Right lobe of liver (tissue), 6 donors: ENCODE measurements around the gene ARPC1B. TPM values are rescaled to one million over a fixed set of nuclear protein-coding genes. Genes with fewer than 3 reads are reported as not detected.
"Not testable (repeated sequence)": the region's sequence is repeated elsewhere in the genome, so short reads cannot be mapped to it uniquely, and the experiment has no call there.

Experiments used
- ATAC-seq, 4 donors: fragments of 200-7000 bp; cut with Tn5 transposase; one replicate each; pipeline ENCODE4 v1.9.1; 2020; ENCODE audit warnings: mild to moderate bottlenecking in 4 of 4, moderate library complexity in 4 of 4
- DNase-seq, 3 donors: peaks; one replicate each; pipeline ENCODE4 v3.0.0-alpha.2; 2020
- H3K27ac ChIP-seq, 3 donors: fragments of 200-600 bp; one replicate each; pipeline ENCODE4 v1.8.0; 2022
- H3K27me3 ChIP-seq, 2 donors: fragments of 200-600 bp; one replicate each; pipeline ENCODE4 v1.8.0; 2022
- H3K36me3 ChIP-seq, 4 donors: fragments of 200-600 bp; sonication (generic) in 1 of 4; one replicate each; pipeline versions ENCODE4 v1.5.1 to v1.8.0; 2017 to 2022; ENCODE audit warnings: control low read depth in 1 of 4
- H3K4me1 ChIP-seq, 4 donors: fragments of 200-600 bp; sonication (generic) in 1 of 4; one replicate each; pipeline versions ENCODE4 v1.5.1 to v1.8.0; 2017 to 2022; ENCODE audit warnings: control low read depth in 1 of 4
- H3K4me3 ChIP-seq, 3 donors: fragments of 200-600 bp; one replicate each; pipeline ENCODE4 v1.8.0; 2022
- H3K9me3 ChIP-seq, 4 donors: fragments of 200-600 bp; sonication (generic) in 1 of 4; one replicate each; pipeline versions ENCODE4 v1.5.1 to v1.8.0; 2017 to 2022; ENCODE audit warnings: control low read depth in 1 of 4
- POLR2A ChIP-seq: fragments of 450-650 bp; IDR thresholded peaks from one replicate; pipeline ENCODE4 v1.6.1; 2017; ENCODE audit warnings: antibody characterized with exemption, mild to moderate bottlenecking
- WGBS: methylation state at CpG from one replicate; pipeline ENCODE4 v1.1.6; 2018; ENCODE audit warnings: low coverage, low lambda C conversion rate; ENCODE audit not compliant: insufficient coverage; ENCODE audit errors: missing lambda C conversion rate; 5-methylcytosine and 5-hydroxymethylcytosine counted together
- intact Hi-C, 2 donors: fragments of 100-400 bp; cut with DNase I; formaldehyde crosslinking; loops; one replicate each; pipeline versions ENCODE4 v1.11.2 to v1.14.1; 2022
- total RNA-seq, 6 experiments: library from RNA; depleted of rRNA in 2 of 6; stranded (reverse); fragments of >200 nt in 2 of 6; fragmentation: NEBNext Ultra II Directional in 3 of 6; extraction: Animal tissue kit (Norgen Biotek cat#: 25700) in 3 of 6; gene quantifications; one replicate each; pipeline versions ENCODE4 v1.1.0 to v1.2.4, GENCODE V29; 2016 to 2023
- TF ChIP-seq, protein P1 (sequence below), 4 donors: fragments of 200-600 bp in 3 of 4; fragments of 450-650 bp in 1 of 4; IDR thresholded peaks; one replicate each; pipeline versions ENCODE4 v1.5.1 to v1.8.0; 2016 to 2022; ENCODE audit warnings: antibody characterized with exemption in 4 of 4, mild to moderate bottlenecking in 2 of 4
- donor health status: DM: no; HTN: yes; CAD: no.
- donor health status: DM: no; HTN: no; CAD: no.
- donor health status: DM: no; HTN: no; CAD: no.
- donor health status: DM: no; HTN: yes; CAD: no.
- donor health status: DM: no; HTN: yes; CAD: no.

The ARPC1B gene
- total RNA-seq, 6 experiments from 2014 or later, result 24.4 to 197 (median 52.7) TPM

- TF ChIP-seq POLR2A, result no peak
- TF ChIP-seq, protein P1, sequence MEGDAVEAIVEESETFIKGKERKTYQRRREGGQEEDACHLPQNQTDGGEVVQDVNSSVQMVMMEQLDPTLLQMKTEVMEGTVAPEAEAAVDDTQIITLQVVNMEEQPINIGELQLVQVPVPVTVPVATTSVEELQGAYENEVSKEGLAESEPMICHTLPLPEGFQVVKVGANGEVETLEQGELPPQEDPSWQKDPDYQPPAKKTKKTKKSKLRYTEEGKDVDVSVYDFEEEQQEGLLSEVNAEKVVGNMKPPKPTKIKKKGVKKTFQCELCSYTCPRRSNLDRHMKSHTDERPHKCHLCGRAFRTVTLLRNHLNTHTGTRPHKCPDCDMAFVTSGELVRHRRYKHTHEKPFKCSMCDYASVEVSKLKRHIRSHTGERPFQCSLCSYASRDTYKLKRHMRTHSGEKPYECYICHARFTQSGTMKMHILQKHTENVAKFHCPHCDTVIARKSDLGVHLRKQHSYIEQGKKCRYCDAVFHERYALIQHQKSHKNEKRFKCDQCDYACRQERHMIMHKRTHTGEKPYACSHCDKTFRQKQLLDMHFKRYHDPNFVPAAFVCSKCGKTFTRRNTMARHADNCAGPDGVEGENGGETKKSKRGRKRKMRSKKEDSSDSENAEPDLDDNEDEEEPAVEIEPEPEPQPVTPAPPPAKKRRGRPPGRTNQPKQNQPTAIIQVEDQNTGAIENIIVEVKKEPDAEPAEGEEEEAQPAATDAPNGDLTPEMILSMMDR (IDR thresholded peaks at IDR 0.05), result no peak
- peak overlapping the region; percentile 80 to 86 (median 82) for H3K4me3 ChIP-seq
- intact Hi-C loops, result no loop called here
- H3K9me3 ChIP-seq, result no peaks in the 10 kb centered on the region
- H3K27ac ChIP-seq, result peak overlapping the region in 2 of 3 donors; percentile 72 to 89
- no peak for ATAC-seq
- WGBS, result 85% methylated on average over 20 of the region's 41 CpGs
- H3K27me3 ChIP-seq, result no peaks in the 10 kb centered on the region
- DNase-seq, result no peak
- no peaks in the 10 kb centered on the region for H3K36me3 ChIP-seq
- peaks cover 0 to 23% (median 2%) of the 10 kb centered on the region in 4 donors for H3K4me1 ChIP-seq
Measured at GRCh38 chr7:99373091-99374066, 1.2 kb upstream of the ARPC1B start.

- Histone ChIP-seq H3K27ac (peak overlapping the region; percentile 49 to 89 (median 72)), H3K27me3 (no peaks in the 10 kb centered on the region), H3K4me3 (peak overlapping the region; percentile 80 to 86 (median 82)), H3K36me3 (no peaks in the 10 kb centered on the region), H3K4me1 (peaks cover 0 to 38% (median 6%) of the 10 kb centered on the region in 4 donors), H3K9me3 (no peaks in the 10 kb centered on the region)
- DNase-seq (peak; percentile 88 to 89 (median 88)), ATAC-seq (peak; percentile 74 to 86 (median 80))
- 8% methylated on average over 8 of the region's 58 CpGs for WGBS
- intact Hi-C loops, result no loop called here
- TF ChIP-seq, protein P1 (IDR thresholded peaks at IDR 0.05), result no peak
- peak; percentile 41 for TF ChIP-seq POLR2A
Measured at GRCh38 chr7:99375070-99375807, 709 bp downstream of the ARPC1B start.

- TF ChIP-seq POLR2A, result no peak
- TF ChIP-seq, protein P1 (IDR thresholded peaks at IDR 0.05), result peak in 1 of 4 donors; percentile 10
- ATAC-seq (peak; percentile 26 to 54 (median 50)), DNase-seq (peak in 2 of 3 donors; percentile 58 to 70)
- intact Hi-C loops, result no loop called here
- H3K4me3 ChIP-seq, result peak overlapping the region in 1 of 3 donors; percentile 6
- H3K27ac ChIP-seq, result peak overlapping the region; percentile 29 to 75 (median 74)
- H3K9me3 ChIP-seq, result no peaks in the 10 kb centered on the region
- H3K36me3 ChIP-seq, result no peaks in the 10 kb centered on the region
- peaks cover 0 to 50% (median 13%) of the 10 kb centered on the region in 4 donors for H3K4me1 ChIP-seq
- 27% methylated on average over 6 of the region's 7 CpGs for WGBS
- H3K27me3 ChIP-seq, result no peaks in the 10 kb centered on the region
Measured at GRCh38 chr7:99379043-99379577, 4.6 kb downstream of the ARPC1B start.

- intact Hi-C loops, ATAC-seq, H3K27me3 ChIP-seq, H3K36me3 ChIP-seq, DNase-seq, H3K9me3 ChIP-seq: not testable (repeated sequence)
- H3K4me1 ChIP-seq, result peaks cover 0 to 46% (median 13%) of the 10 kb centered on the region in 4 donors
- peak overlapping the region; percentile 6 to 29 (median 16) for H3K4me3 ChIP-seq
- WGBS, result 46% methylated on average over 7 of the region's 7 CpGs
- H3K27ac ChIP-seq, result peak overlapping the region; percentile 29 to 75 (median 74)
Measured at GRCh38 chr7:99379693-99380031, 5.1 kb downstream of the ARPC1B start.
